ENCODE results near the gene EEFSEC.

Gene EEFSEC

GRCh38 chr3:128433837-128434165 lies 280.5 kb downstream of the EEFSEC start:
- intact Hi-C loops (cut with DNase I; ENCODE audit: low total_unique reads) = no loop called here
- no peak for DNase-seq
- Histone ChIP-seq H3K4me1 (peaks cover 0 to 15% (median 12%) of the 10 kb centered on the region in 4 donors), H3K4me3 (no peak overlapping the region), H3K27me3 (peaks cover 0 to 75% of the 10 kb centered on the region in 2 donors), H3K36me3 (no peaks in the 10 kb centered on the region), H3K9me3 (no peaks in the 10 kb centered on the region), H3K27ac (no peak overlapping the region)
- TF ChIP-seq CTCF (IDR thresholded peaks at IDR 0.05) = no peak

- no peak for TF ChIP-seq CTCF (IDR thresholded peaks at IDR 0.05)
- H3K36me3 ChIP-seq = no peaks in the 10 kb centered on the region
- DNase-seq = no peak
- no peak overlapping the region for H3K4me3 ChIP-seq
- intact Hi-C loops (cut with DNase I; ENCODE audit: low total_unique reads) = no loop called here
- H3K27me3 ChIP-seq = peaks cover 0 to 73% of the 10 kb centered on the region in 2 donors
- H3K4me1 ChIP-seq = peaks cover 0 to 15% (median 12%) of the 10 kb centered on the region in 4 donors
- no peak overlapping the region for H3K27ac ChIP-seq
- no peaks in the 10 kb centered on the region for H3K9me3 ChIP-seq
Observed at GRCh38 chr3:128434524-128434923, 281.2 kb downstream of the EEFSEC start.

- peaks cover 0 to 71% of the 10 kb centered on the region in 2 donors for H3K27me3 ChIP-seq
- DNase-seq = no peak
- H3K27ac ChIP-seq = no peak overlapping the region
- TF ChIP-seq CTCF (IDR thresholded peaks at IDR 0.05) = no peak
- no peaks in the 10 kb centered on the region for H3K9me3 ChIP-seq
- intact Hi-C loops (cut with DNase I; ENCODE audit: low total_unique reads) = no loop called here
- no peaks in the 10 kb centered on the region for H3K36me3 ChIP-seq
- peaks cover 0 to 15% (median 12%) of the 10 kb centered on the region in 4 donors for H3K4me1 ChIP-seq
- no peak overlapping the region for H3K4me3 ChIP-seq
Observed at GRCh38 chr3:128435058-128435457, 281.8 kb downstream of the EEFSEC start.

DNA sequence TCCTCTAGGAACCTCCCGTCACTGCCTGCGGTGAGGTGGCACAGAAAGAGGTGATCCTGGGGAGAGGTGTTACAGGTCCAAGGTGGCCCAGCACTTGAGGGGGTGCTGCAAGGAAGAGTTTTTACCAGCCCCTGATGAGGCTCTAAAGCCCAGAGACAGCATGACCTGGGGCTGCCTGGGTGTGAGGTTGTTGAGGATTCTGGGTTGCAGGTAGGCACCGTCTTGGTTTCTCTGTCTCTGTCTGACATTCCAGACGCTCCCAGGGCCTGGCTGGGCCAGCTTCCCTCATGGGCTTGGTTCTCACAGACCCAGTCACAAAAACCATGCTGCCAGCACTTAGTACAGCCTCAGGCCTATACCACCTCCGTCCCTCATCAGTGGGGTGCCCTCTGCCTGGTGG lies 282.3 kb downstream of the EEFSEC start:
- Histone ChIP-seq H3K36me3 (no peaks in the 10 kb centered on the region), H3K27me3 (peaks cover 0 to 69% of the 10 kb centered on the region in 2 donors), H3K9me3 (no peaks in the 10 kb centered on the region), H3K27ac (no peak overlapping the region), H3K4me1 (peaks cover 0 to 15% (median 12%) of the 10 kb centered on the region in 4 donors), H3K4me3 (no peak overlapping the region)
- no peak for TF ChIP-seq CTCF (IDR thresholded peaks at IDR 0.05)
- DNase-seq = no peak
- intact Hi-C loops (cut with DNase I; ENCODE audit: low total_unique reads) = no loop called here

DNA sequence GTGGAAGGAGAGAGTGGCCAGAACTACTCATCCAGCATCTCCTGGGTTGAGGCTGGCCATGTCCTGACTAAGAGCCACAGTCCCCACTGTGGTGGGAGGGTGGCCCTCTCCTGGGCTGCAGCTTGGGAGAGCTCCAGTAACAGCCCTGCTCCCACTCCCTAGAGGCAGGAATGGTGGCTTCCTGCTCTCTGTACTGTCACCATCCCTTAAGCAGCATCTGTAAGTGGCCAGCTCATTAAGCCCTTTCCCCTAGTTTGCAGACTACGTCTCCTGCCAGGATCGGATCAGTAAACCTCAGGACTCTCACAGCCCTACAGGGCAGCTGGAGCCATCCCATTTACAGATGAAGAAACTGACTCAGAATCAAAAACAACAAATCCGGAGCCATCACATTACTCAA lies 282.9 kb downstream of the EEFSEC start:
- Histone ChIP-seq H3K4me1 (peaks cover 0 to 15% (median 12%) of the 10 kb centered on the region in 4 donors), H3K36me3 (no peaks in the 10 kb centered on the region), H3K4me3 (no peak overlapping the region), H3K27me3 (peaks cover 0 to 62% of the 10 kb centered on the region in 2 donors), H3K9me3 (no peaks in the 10 kb centered on the region), H3K27ac (no peak overlapping the region)
- intact Hi-C loops (cut with DNase I; ENCODE audit: low total_unique reads) = no loop called here
- DNase-seq = no peak
- TF ChIP-seq CTCF (IDR thresholded peaks at IDR 0.05) = no peak

GRCh38 chr3:128438488-128439072 lies 285.3 kb downstream of the EEFSEC start:
- Histone ChIP-seq H3K27me3 (peaks cover 0 to 38% of the 10 kb centered on the region in 2 donors), H3K27ac (no peak overlapping the region), H3K4me3 (no peak overlapping the region), H3K36me3 (no peaks in the 10 kb centered on the region), H3K4me1 (no peaks in the 10 kb centered on the region), H3K9me3 (no peaks in the 10 kb centered on the region)
- intact Hi-C loops (cut with DNase I; ENCODE audit: low total_unique reads) = no loop called here
- DNase-seq = no peak
- no peak for TF ChIP-seq CTCF (IDR thresholded peaks at IDR 0.05)

All from tibial artery (tissue), 4 donors.